Stimulated activated CD4-positive, alpha-beta T cell treated with anti-CD3 and anti-CD28 coated beads, TNF-alpha, amount 100 ng/mL, for 48 hours (primary cell): Measurements from ENCODE around the gene MUC16.
"Not testable (repeated sequence)": the region's sequence is repeated elsewhere in the genome, so short reads cannot be mapped to it uniquely, and the experiment has no call there.

Experiments used
- DNase-seq, 3 donors: peaks; one replicate each; pipeline ENCODE4 v3.0.0-alpha.2; 2020; ENCODE audit warnings: low read depth in 3 of 3

Gene MUC16

DNA sequence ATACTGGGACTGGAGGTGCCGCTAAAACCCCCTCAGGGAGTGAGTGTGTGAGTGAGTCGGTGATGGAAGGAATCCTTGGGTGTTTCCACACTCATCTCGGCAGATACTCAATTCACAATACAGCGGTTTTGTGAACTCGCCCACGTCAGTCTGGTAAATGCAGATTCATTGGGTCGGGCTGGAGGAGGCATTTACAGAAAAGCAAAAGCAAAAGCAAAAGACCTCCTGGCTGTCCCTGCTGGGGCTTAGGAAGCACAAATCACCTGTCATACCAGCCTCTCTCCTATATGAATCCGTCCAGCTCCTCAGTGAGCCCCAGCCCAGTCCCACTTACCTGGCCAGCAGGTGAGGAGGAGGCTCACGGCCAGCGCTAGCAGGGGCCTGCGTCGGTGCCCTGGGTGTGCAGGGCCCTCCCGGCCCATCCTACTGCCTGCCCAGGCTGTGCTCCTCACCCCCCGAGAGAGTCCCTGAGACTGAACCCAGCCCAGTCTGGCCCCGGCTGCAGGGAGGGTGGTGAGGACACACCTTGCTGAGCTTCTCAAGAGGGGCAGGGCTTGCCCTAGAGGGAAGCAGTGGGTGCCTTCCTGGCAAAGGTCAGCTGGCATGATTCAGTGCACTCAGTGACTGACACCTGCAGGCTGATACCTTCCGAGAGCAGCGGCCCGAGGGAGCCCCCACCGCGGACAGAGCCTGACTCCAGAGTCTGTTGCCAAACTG, at the start of gene MUC16:
TSS of gene MUC16 (minus strand) at position 475 of the 717 bp plus-strand sequence.
- no peak for DNase-seq

- DNase-seq = no peak
Measured at GRCh38 chr19:9058905-9059667, 48.9 kb upstream of the MUC16 start.

DNA sequence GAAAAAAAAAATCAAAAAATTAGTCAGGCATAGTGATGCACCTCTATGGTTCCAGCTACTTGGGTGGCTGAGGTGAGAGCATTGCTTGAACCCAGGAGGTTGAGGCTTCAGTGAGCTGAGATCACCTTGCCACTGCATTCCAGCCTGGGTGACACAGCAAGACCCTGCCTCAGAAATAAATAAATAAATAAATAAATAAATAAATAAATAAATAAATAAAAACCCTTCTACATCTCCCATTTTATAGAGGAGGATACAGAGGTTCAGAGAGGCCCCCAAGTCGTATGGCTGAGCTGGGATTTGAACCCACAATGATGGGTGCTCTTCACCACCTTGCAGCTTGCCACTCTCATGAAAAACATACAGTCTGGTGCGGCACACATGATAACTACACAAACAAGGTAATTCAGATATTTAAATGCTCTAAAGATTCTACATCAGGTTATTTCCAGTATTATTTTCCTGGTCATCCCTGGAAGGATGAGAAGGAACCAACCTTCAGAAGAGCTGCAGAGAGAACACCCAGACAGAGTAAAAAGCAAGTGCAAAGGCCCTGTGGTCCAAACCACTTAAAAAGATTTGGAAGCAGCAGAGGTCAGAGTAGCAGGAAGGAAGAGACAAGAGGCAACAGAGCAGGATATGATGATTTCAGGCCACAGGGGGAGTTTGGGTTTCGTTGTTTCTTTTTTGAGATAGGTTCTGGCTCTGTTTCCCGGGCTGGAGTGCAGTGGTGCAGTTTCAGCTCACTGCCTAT, 47.5 kb upstream of the MUC16 start:
- DNase-seq = no peak

- not testable (repeated sequence) for DNase-seq
Measured at GRCh38 chr19:9056131-9056530, 45.9 kb upstream of the MUC16 start.

DNA sequence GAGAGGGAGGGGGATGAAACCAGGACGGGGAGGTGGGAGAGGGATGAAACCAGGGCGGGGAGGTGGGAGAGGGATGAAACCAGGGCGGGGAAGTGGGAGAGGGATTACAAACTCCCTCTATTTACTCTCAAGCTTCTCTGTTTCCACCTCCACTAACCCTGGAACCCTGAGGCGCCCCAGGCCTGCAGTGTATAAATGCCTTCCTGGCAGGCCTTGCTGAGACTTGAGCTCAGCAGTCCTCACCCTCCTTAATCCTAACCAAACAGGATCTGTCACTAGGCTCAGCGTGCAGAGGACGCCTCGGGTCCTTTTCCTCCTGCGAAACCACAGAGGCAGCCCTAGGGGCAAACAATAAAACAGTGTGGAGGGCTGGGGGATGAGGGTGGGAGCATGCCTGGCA, 44.6 kb upstream of the MUC16 start:
- no peak for DNase-seq

DNA sequence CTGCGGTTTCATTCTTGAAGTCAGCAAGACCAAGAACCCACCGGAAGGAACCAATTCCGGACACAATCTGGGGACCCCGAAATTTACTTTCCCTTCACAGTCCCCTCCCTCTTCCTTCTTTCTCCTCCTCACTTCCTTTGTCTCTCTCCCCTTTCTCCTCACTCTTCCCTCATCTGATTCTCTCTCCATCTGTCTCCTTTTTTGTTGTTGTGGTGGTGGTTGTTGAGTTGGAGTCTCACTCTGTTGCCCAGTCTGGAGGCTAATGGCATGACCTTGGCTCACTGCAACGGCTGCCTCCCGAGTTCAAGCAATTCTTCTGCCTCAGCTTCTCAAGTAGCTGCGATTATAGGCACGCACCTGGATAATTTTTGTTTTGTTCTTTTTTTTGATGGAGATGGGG, 44.0 kb upstream of the MUC16 start:
- no peak for DNase-seq

DNA sequence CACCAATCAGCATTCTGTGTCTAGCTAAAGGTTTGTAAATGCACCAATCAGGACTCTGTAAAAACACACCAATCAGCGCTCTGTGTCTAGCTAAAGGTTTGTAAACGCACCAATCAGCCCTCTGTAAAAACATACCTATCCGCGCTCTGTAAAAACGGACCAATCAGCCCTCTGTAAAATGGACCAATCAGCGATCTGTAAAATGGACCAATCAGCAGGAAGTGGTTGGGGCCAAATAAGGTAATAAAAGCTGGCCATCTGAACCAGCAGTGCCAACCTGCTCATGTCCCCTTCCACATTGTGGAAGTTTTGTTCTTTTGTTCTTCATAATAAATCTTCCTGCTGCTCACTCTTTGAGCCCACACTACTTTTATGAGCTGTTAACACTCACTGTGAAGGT, 43.5 kb upstream of the MUC16 start:
- not testable (repeated sequence) for DNase-seq

- DNase-seq = no peak
Measured at GRCh38 chr19:9052894-9053293, 42.7 kb upstream of the MUC16 start.

DNA sequence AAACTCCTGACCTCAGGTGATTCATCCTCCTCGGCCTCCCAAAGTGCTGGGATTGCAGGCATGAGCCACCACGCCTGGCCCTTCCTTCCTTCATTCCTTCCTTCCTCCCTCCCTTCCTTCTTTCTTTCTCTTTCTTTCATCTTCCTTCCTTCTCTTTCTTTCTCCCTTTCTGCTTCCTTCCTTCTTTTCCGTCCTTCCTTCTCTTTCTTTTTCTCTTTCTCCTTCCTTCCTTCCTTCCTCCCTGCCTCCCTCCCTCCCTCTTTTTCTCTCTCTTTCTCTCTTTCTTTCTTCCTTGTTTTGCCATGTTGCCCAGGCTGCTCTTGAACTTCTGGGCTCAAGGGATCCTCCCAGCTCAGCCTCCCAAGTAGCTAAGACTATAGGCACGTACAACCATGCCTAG, 36.5 kb upstream of the MUC16 start:
- no peak for DNase-seq

- DNase-seq = no peak
Measured at GRCh38 chr19:9044449-9044848, 34.2 kb upstream of the MUC16 start.

DNA sequence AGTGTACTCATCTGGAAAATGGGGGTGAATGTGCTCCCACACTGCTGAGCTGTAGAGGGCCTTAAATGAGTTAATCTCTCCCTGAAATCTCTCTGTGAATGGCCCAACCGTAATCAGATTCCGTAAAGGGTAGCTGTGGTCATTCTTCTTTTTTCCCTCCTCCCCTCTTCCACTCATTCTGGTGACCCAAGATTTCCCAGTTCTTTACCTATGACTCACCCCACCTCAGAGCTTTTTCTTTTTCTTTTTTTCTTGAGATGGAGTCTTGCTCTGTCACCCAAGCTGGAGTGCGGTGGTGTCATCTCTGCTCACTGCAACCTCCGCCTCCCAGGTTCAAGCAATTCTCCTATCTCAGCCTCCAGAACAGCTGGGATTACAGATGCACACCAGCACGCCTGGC, 33.3 kb upstream of the MUC16 start:
- no peak for DNase-seq

GRCh38 chr19:9041023-9041422, 30.8 kb upstream of the MUC16 start:
- no peak for DNase-seq

DNA sequence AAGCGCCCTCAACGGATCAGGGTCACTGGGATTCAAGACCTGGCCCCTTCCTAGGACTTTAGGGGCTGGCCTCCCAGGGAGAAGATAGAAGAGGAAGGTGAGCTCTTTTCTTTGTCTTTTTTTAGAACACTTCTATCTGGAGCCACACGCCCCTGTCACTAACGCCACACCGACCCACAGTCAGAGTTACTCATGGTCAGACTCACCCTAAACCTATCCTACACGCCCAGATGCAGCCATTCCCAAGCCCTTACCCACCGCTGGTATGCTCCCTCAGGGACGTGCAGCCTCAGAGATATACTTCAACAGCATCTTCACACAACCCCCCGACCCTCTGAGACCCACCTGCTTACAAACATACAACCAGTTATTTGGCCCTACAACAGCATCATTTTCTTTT, 29.9 kb upstream of the MUC16 start:
- no peak for DNase-seq

DNA sequence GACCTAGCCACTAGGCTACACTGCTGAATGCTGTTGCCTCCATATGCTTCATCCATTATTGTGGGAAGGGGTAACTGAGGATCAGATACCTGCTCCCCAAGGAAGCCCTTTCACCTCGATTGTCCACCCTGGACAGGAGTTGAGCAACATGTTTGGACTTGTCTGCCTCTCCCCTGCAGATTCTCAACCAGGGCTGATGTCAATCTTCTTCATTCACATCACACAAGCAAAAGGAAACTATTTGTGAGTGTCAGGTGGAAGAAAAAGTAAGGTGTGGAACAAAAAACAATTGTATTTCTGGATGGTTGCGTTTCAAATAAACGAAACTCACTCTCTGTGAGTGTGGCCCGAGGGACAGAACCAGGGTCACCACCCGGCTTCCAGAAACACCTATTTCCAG, 29.5 kb upstream of the MUC16 start:
- DNase-seq = no peak

DNA sequence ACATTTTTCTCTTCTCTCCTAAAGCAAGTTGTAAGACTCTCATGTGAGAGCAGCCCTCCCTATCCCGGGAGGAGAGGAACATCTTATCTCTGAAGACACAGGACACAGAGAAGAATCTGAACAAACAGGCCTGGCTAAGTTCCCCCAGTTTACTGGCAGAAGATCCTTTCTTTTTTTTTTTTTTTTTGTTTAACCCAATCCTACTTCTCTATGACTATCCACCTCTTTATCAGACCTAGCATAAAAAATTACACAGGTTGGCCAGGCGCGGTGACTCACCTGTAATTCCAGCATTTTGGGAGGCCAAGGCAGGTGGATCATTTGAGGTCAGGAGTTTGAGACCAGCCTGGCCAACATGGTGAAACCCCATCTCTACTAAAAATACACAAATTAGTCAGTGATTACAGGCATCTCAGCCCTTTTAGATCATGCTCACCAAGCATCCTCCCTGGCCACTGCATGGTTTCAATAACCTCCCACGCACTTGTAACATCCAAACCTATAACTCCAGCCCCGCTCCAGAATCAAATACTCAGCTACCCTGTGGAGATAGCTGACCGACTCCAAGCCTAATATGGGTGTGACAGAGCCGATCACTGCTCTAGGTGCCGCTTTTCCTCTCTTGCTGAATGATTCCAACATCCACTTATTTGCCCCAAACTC, 27.3 kb upstream of the MUC16 start:
- DNase-seq = no peak

GRCh38 chr19:9032136-9032631, 22.0 kb upstream of the MUC16 start:
- no peak for DNase-seq

- DNase-seq = no peak
Measured at GRCh38 chr19:9018163-9018875, 8.1 kb upstream of the MUC16 start.

DNA sequence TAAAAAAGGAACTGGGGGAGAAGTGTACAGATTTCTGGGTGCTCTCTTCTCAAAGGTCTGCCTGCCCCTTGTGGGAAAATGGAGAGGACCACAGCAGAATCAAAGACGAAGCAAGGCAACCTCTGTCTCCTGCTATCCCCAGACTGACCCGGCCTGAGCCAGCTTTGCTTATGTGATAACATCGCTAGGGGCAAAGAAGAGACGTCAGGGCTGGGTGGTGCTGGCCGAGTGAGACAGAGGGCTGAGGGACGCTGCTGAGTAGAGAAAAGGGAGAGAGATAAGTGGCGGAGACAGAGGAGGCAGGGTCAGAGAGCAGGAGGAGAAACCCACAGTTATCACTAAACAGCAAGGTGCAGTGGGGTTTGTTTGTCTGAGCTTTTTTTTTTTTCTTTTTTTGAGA, 4.6 kb upstream of the MUC16 start:
- DNase-seq = no peak

GRCh38 chr19:9013988-9014387, 3.8 kb upstream of the MUC16 start:
- DNase-seq = no peak

- no peak for DNase-seq
Measured at GRCh38 chr19:9011875-9012274, 1.7 kb upstream of the MUC16 start.

DNA sequence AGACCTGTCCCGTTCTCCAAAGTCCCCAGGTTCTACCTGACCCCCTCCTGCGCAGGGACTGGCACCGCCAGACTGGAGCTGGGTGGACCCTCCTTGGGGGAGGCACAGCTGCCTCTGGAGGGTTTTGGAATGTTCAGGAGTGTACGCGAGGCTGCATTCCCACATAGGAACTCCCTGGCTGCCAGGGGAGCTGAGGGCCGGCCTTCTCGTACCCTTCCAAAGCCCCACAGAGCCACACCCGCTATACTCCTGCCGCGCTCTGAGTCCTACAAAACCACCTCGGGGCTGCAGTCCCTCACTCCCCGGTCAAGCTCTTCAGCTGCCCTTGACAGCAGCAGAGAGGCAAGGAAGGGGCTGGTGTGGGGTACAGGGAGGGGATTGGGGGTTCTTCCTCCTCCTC, 484 bp upstream of the MUC16 start:
- no peak for DNase-seq
